OCI-LY1 (cell line): ENCODE data around the gene PPP1R18.

Experiments used
- EZH2 ChIP-seq: fragments of 200-600 bp; sonication (generic), shearing (Covaris generic); IDR thresholded peaks from 2 replicates; pipeline ENCODE4 v1.8.0; 2017; ENCODE audit warnings: borderline replicate concordance, mixed run types, mild to moderate bottlenecking, antibody characterized with exemption, low read length, moderate library complexity, mixed read lengths
- TF ChIP-seq, protein P1 (sequence below): fragments of 200-600 bp; sonication (generic), shearing (Covaris generic); IDR thresholded peaks from 2 replicates; pipeline ENCODE4 v1.5.1; 2017; ENCODE audit warnings: mild to moderate bottlenecking, antibody characterized with exemption, low read length, moderate library complexity, mixed read lengths

DNA sequence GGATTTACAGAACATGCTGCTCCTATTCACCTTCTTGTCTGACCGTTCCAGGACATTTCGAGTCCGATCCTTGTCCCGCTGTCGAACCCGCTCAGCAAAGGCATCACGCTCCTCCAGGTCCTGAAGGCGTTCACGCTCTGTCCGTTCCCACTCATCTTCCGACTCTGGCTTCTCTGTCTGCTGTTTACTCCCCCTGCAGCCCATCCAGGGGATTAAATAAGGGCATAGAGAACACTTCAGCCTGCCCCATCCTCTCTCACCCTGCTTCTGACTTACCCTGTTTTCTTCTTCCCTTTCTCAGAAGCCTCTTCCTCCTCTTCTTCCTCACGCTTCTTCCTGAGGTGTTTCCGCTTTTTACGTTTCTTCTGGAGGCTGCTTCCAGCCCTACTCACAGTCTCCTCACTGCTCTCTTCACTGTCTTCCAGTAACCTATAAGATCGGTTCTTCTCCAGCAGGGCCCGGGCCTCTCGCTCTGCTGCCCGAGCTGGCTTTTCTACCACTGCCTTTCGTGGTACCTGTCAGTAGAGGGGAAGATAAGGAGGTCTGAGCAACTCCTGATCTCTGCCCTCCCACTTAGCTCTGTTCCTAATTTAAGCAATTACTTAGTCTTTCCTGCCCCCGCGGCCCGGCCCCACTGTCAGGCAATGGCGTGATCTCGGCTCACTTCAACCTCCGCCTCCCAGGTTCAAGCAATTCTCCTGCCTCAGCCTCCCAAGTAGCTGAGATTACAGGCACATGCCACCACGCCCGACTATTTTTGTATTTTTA lies 15.5 kb downstream of the PPP1R18 start:
- no peak for TF ChIP-seq EZH2
- TF ChIP-seq, protein P1, sequence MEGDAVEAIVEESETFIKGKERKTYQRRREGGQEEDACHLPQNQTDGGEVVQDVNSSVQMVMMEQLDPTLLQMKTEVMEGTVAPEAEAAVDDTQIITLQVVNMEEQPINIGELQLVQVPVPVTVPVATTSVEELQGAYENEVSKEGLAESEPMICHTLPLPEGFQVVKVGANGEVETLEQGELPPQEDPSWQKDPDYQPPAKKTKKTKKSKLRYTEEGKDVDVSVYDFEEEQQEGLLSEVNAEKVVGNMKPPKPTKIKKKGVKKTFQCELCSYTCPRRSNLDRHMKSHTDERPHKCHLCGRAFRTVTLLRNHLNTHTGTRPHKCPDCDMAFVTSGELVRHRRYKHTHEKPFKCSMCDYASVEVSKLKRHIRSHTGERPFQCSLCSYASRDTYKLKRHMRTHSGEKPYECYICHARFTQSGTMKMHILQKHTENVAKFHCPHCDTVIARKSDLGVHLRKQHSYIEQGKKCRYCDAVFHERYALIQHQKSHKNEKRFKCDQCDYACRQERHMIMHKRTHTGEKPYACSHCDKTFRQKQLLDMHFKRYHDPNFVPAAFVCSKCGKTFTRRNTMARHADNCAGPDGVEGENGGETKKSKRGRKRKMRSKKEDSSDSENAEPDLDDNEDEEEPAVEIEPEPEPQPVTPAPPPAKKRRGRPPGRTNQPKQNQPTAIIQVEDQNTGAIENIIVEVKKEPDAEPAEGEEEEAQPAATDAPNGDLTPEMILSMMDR: peak; percentile 20; the same call in 1 of the 2 replicates
